GM12878 (cell line): Measurements from ENCODE around the gene PITPNC1. TPM values are rescaled to one million over a fixed set of nuclear protein-coding genes. Genes with fewer than 3 reads are reported as not detected.

Experiments used
- ATAC-seq: fragments of 200-7000 bp; cut with Tn5 transposase; 3 replicates; pipeline ENCODE4 v1.9.1; 2020; ENCODE audit warnings: mild to moderate bottlenecking, moderate library complexity
- BruUV-seq: library from RNA; stranded (reverse); fragments of 400-500 nt; replicated peaks from 2 replicates; lab custom pipeline; 2021; lab: Mats Ljungman, UMichigan
- CTCF ChIA-PET: fragments of 300-600 bp; sonication (Branson Sonifier 250); formaldehyde crosslinking; extraction: SDS; loops from one replicate; lab custom pipeline; 2021; ENCODE audit warnings: inconsistent platforms; lab: Yijun Ruan, JAX
- POLR2A ChIA-PET: fragments of 350-600 bp; formaldehyde crosslinking; extraction: SDS; loops from one replicate; lab custom pipeline; 2021; ENCODE audit warnings: inconsistent platforms; lab: Charles Lee
- RAD21 ChIA-PET: fragments of 300-600 bp; sonication (Branson Sonifier 250); formaldehyde crosslinking; loops from one replicate; lab custom pipeline; 2023; ENCODE audit warnings: antibody characterized with exemption; ENCODE audit not compliant: unreplicated experiment; lab: Charles Lee
- SMC1A ChIA-PET: fragments of 300-600 bp; sonication (Branson Sonifier 250); formaldehyde crosslinking; loops from one replicate; lab custom pipeline; 2023; ENCODE audit not compliant: unreplicated experiment, uncharacterized antibody; lab: Charles Lee
- DNase-seq: peaks from one replicate; pipeline ENCODE4 v3.0.0-alpha.2; 2011; ENCODE audit warnings: low read depth, low spot score
- FAIRE-seq: peaks from 3 replicates; lab custom pipeline; 2011; peaks lifted over from hg19 to GRCh38; lab: Jason Lieb, UNC
- H2AFZ ChIP-seq: 2 replicates; pipeline ENCODE4 v1.6.0; 2011; ENCODE audit warnings: low read depth, low read length, control low read depth; ENCODE audit not compliant: control insufficient read depth
- H3K27ac ChIP-seq: 2 replicates; pipeline ENCODE4 v1.5.1; 2011; ENCODE audit warnings: control low read depth; ENCODE audit not compliant: control insufficient read depth, insufficient read depth
- H3K27me3 ChIP-seq, 2 experiments: replicated peaks in 1 of 2; 2 replicates each; pipeline versions ENCODE4 v1.6.0 to v1.6.1; 2011; ENCODE audit warnings: low read length in 1 of 2; ENCODE audit not compliant: control insufficient read depth in 2 of 2, insufficient read depth in 2 of 2
- H3K36me3 ChIP-seq, 2 experiments: 2 replicates each; pipeline ENCODE4 v1.5.1; 2011; ENCODE audit warnings: low read length in 1 of 2; ENCODE audit not compliant: control insufficient read depth in 2 of 2, insufficient read depth in 2 of 2
- H3K4me1 ChIP-seq: 2 replicates; pipeline ENCODE4 v1.6.1; 2011; ENCODE audit warnings: mild to moderate bottlenecking, low read length, moderate library complexity, mixed read lengths; ENCODE audit not compliant: control insufficient read depth, insufficient read depth
- H3K4me2 ChIP-seq: 2 replicates; pipeline ENCODE4 v1.6.0; 2011; ENCODE audit warnings: control low read depth; ENCODE audit not compliant: control insufficient read depth, insufficient read depth
- H3K4me3 ChIP-seq: fragments of 200-600 bp; sonication (generic); 2 replicates; pipeline ENCODE4 v1.5.1; 2016
- H3K79me2 ChIP-seq: 2 replicates; pipeline ENCODE4 v1.6.0; 2011; ENCODE audit warnings: low read length; ENCODE audit not compliant: control insufficient read depth, insufficient read depth
- H3K9ac ChIP-seq: 2 replicates; pipeline ENCODE4 v1.8.0; 2011; ENCODE audit warnings: low read length, control low read depth, mixed read lengths; ENCODE audit not compliant: control insufficient read depth, insufficient read depth
- H3K9me3 ChIP-seq: replicated peaks from 3 replicates; pipeline ENCODE4 v1.5.1; 2011; ENCODE audit warnings: mild to moderate bottlenecking, low read length; ENCODE audit not compliant: control insufficient read depth, insufficient read depth
- H4K20me1 ChIP-seq: 2 replicates; pipeline ENCODE4 v1.6.0; 2011; ENCODE audit not compliant: control insufficient read depth, insufficient read depth
- BRCA1 ChIP-seq: IDR thresholded peaks from 2 replicates; pipeline ENCODE4 v1.6.1; 2011; ENCODE audit warnings: low read depth, low read length, improper control_type of control experiment
- IKZF1 ChIP-seq: fragments of 450-650 bp; conservative IDR thresholded peaks from 2 replicates; pipeline ENCODE4 v1.6.1; 2017; ENCODE audit warnings: antibody characterized with exemption, mild to moderate bottlenecking
- KDM1A ChIP-seq: fragments of 200-600 bp; sonication (generic); IDR thresholded peaks from 2 replicates; pipeline ENCODE4 v1.6.1; 2016; ENCODE audit warnings: borderline replicate concordance
- MEF2B ChIP-seq: fragments of 450-650 bp; IDR thresholded peaks from 2 replicates; pipeline ENCODE4 v1.6.1; 2018; ENCODE audit warnings: mild to moderate bottlenecking, moderate library complexity; ENCODE audit not compliant: partially characterized antibody, poor library complexity, severe bottlenecking
- MYB ChIP-seq: fragments of 150-350 bp; IDR thresholded peaks from 2 replicates; pipeline ENCODE4 v1.6.1; 2014; ENCODE audit warnings: mild to moderate bottlenecking, low read depth, low read length, borderline replicate concordance
- RAD51 ChIP-seq: fragments of 450-650 bp; IDR thresholded peaks from 2 replicates; pipeline ENCODE4 v1.6.1; 2016; ENCODE audit warnings: moderate library complexity, mild to moderate bottlenecking, inconsistent platforms
- RBBP5 ChIP-seq: fragments of 200-600 bp; sonication (generic); conservative IDR thresholded peaks from 2 replicates; pipeline ENCODE4 v1.6.1; 2016
- RELB ChIP-seq: fragments of 450-650 bp; IDR thresholded peaks from 2 replicates; pipeline ENCODE4 v1.6.1; 2017; ENCODE audit warnings: low read depth, mild to moderate bottlenecking, moderate library complexity
- SKIL ChIP-seq: fragments of 450-650 bp; IDR thresholded peaks from 2 replicates; pipeline ENCODE4 v1.6.1; 2017; ENCODE audit warnings: mild to moderate bottlenecking, low read depth, inconsistent platforms; ENCODE audit not compliant: poor library complexity, severe bottlenecking
- TAF1 ChIP-seq: IDR thresholded peaks from 2 replicates; pipeline ENCODE4 v1.6.1; 2011; ENCODE audit warnings: mild to moderate bottlenecking, low read depth, low read length, borderline replicate concordance
- USF1 ChIP-seq: IDR thresholded peaks from 2 replicates; pipeline ENCODE4 v1.6.1; 2011; ENCODE audit warnings: borderline replicate concordance, low read depth, mild to moderate bottlenecking, moderate library complexity, mixed read lengths, low read length; ENCODE audit not compliant: insufficient read depth; ENCODE audit errors: extremely low read length
- ZNF24 ChIP-seq: fragments of 450-650 bp; IDR thresholded peaks from 2 replicates; pipeline ENCODE4 v1.6.1; 2017; ENCODE audit warnings: antibody characterized with exemption, mild to moderate bottlenecking
- WGBS: methylation state at CpG from one replicate; pipeline ENCODE4 v1.1.6; 2016; ENCODE audit warnings: low lambda C conversion rate; ENCODE audit not compliant: insufficient replicate concordance, insufficient coverage; ENCODE audit errors: missing lambda C conversion rate; 5-methylcytosine and 5-hydroxymethylcytosine counted together
- in situ Hi-C: fragments of 300-500 bp; cut with MboI; formaldehyde crosslinking; loops from 9 replicates; pipeline ENCODE4 v1.14.3; 2018; ENCODE audit warnings: mixed read lengths
- intact Hi-C: fragments of 100-400 bp; cut with micrococcal nuclease; formaldehyde crosslinking; loops from one replicate; pipeline ENCODE4 v1.14.2; 2022; ENCODE audit not compliant: unreplicated experiment
- polyA plus RNA-seq, 11 experiments: library from polyadenylated mRNA; depleted of rRNA in 4 of 11; unstranded in 6 of 11; stranded (reverse) in 5 of 11; fragments of >200 nt; fragmentation: Nextera tagmentation in 4 of 11; fragmentation: Illumina TruSeq in 1 of 11; extraction: Ambion mirVana in 4 of 11; extraction: Trizol in 1 of 11; gene quantifications; 1 replicate in 1 of 11; 2 replicates in 10 of 11; pipeline versions ENCODE4 v1.2.1 to v1.2.3, GENCODE V29; 2011 to 2016; ENCODE audit warnings: inconsistent platforms in 2 of 11, missing spikeins in 2 of 11, low read depth in 1 of 11
- total RNA-seq, 4 experiments: library from RNA; depleted of rRNA in 3 of 4; stranded (reverse); fragments of >200 nt in 3 of 4; fragmentation: Illumina TruSeq in 1 of 4; extraction: Trizol in 1 of 4; gene quantifications; 2 replicates each; pipeline versions ENCODE4 v1.2.1 to v1.2.3, GENCODE V29; 2013 to 2021
- TF ChIP-seq, protein P1 (sequence below): fragments of 450-650 bp; IDR thresholded peaks from 2 replicates; pipeline ENCODE4 v1.6.1; 2016; ENCODE audit warnings: mild to moderate bottlenecking
- TF ChIP-seq, protein P2 (sequence below): fragments of 450-650 bp; IDR thresholded peaks from 2 replicates; pipeline ENCODE4 v1.6.1; 2018; ENCODE audit warnings: mild to moderate bottlenecking, low read depth, moderate library complexity; ENCODE audit not compliant: partially characterized antibody

The PITPNC1 gene
- total and polyA plus RNA-seq, 10 of the 15 experiments (the other 5 are each of a cell fraction or from before 2014, with no cell fraction given) = 12.2 to 62.4 (median 47.3) TPM

DNA sequence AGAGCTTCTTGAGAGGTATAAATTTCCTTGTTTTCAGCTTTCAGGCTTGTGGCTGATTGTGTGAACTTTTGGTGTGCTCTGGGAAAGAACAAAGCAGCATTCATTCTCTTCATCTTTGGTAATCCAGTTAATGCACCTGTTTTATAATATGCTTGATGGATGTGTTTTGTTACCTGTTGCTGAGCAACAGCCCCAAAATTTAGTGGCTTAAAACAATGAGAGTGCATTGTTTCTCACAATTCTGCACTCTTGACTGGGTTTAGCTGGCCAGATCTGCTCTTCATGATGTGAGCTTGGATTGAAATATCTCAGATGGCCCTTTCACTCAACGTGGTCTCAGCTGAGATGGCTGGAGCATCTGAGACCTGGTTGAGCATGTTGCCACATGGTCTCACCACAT is 281.9 kb downstream of the PITPNC1 start:
- Histone ChIP-seq H3K79me2 (no peaks in the 10 kb centered on the region), H3K27me3 (no peaks in the 10 kb centered on the region), H2AFZ (no peak overlapping the region), H3K27ac (peak overlapping the region; percentile 88), H4K20me1 (no peaks in the 10 kb centered on the region), H3K4me3 (no peak overlapping the region), H3K36me3 (peaks cover 2 to 6% of the 10 kb centered on the region in 2 experiments; a peak in 3 of 4 replicates), H3K4me1 (peaks cover 32% of the 10 kb centered on the region), H3K4me2 (no peak overlapping the region), H3K9me3 (peaks cover 18% of the 10 kb centered on the region), H3K9ac (no peak overlapping the region)
- no peak for DNase-seq
- no TSS peak for BruUV-seq
- no peak for FAIRE-seq
- intact Hi-C loops (loop anchor here (10.0 kb wide), 1 partner anchor 156 kb away; no protein-coding TSS in a partner anchor), in situ Hi-C loops (no loop called here)
- WGBS = 91% methylated on average over 1 of the region's 1 CpG
- TF ChIP-seq RBBP5 = no peak
- TF ChIP-seq USF1 = no peak
- no peak for TF ChIP-seq RELB
- no peak for TF ChIP-seq TAF1
- peak; percentile 8; the same call in 1 of the 2 replicates for TF ChIP-seq ZNF24
- no peak for TF ChIP-seq KDM1A
- TF ChIP-seq IKZF1 = 0 out of 2 replicates have a peak, but pooled peaks have one; percentile 16
- no peak for TF ChIP-seq SKIL
- no peak for TF ChIP-seq BRCA1
- TF ChIP-seq, protein P1, sequence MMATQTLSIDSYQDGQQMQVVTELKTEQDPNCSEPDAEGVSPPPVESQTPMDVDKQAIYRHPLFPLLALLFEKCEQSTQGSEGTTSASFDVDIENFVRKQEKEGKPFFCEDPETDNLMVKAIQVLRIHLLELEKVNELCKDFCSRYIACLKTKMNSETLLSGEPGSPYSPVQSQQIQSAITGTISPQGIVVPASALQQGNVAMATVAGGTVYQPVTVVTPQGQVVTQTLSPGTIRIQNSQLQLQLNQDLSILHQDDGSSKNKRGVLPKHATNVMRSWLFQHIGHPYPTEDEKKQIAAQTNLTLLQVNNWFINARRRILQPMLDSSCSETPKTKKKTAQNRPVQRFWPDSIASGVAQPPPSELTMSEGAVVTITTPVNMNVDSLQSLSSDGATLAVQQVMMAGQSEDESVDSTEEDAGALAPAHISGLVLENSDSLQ = peak; percentile 31; the same call in 1 of the 2 replicates
- no peak for TF ChIP-seq RAD51
- TF ChIP-seq MEF2B = peak; percentile 6
- TF ChIP-seq, protein P2, sequence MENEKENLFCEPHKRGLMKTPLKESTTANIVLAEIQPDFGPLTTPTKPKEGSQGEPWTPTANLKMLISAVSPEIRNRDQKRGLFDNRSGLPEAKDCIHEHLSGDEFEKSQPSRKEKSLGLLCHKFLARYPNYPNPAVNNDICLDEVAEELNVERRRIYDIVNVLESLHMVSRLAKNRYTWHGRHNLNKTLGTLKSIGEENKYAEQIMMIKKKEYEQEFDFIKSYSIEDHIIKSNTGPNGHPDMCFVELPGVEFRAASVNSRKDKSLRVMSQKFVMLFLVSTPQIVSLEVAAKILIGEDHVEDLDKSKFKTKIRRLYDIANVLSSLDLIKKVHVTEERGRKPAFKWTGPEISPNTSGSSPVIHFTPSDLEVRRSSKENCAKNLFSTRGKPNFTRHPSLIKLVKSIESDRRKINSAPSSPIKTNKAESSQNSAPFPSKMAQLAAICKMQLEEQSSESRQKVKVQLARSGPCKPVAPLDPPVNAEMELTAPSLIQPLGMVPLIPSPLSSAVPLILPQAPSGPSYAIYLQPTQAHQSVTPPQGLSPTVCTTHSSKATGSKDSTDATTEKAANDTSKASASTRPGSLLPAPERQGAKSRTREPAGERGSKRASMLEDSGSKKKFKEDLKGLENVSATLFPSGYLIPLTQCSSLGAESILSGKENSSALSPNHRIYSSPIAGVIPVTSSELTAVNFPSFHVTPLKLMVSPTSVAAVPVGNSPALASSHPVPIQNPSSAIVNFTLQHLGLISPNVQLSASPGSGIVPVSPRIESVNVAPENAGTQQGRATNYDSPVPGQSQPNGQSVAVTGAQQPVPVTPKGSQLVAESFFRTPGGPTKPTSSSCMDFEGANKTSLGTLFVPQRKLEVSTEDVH = no peak
- TF ChIP-seq MYB = no peak
- ChIA-PET POLR2A (interaction anchor here (0.7 to 4.1 kb wide), 4 partner anchors 8 to 112 kb away, joined by 3 to 47 read pairs (median 10); no protein-coding TSS in a partner anchor), SMC1A (interaction anchor here (0.9 to 5.3 kb wide), 10 partner anchors 10 to 84 kb away, joined by 3 to 55 read pairs (median 8); no protein-coding TSS in a partner anchor), RAD21 (interaction anchor here (1.4 to 4.3 kb wide), 4 partner anchors 8 to 88 kb away, joined by 3 to 58 read pairs (median 8); no protein-coding TSS in a partner anchor), CTCF (interaction anchor here (0.5 to 3.3 kb wide), 7 partner anchors 8 to 952 kb away, joined by 3 to 24 read pairs (median 3); no protein-coding TSS in a partner anchor)
- ATAC-seq = no peak
